H1 (cell line): Measurements from ENCODE around the gene MMP28. TPM values are rescaled to one million over a fixed set of nuclear protein-coding genes. Genes with fewer than 3 reads are reported as not detected.

Experiments
- ZNF274 ChIP-seq: IDR thresholded peaks from 2 replicates; pipeline ENCODE4 v1.7.0; 2012; ENCODE audit warnings: low read length, borderline replicate concordance; ENCODE audit errors: extremely low read depth
- polyA plus RNA-seq, 7 experiments: library from polyadenylated mRNA; depleted of rRNA in 3 of 7; stranded (reverse) in 5 of 7; unstranded in 2 of 7; fragments of >200 nt in 5 of 7; fragments of 200-250 nt in 2 of 7; gene quantifications; 1 replicate in 5 of 7; 2 replicates in 1 of 7; 4 replicates in 1 of 7; pipeline versions ENCODE4 v1.2.1 to v1.2.3, GENCODE V29; 2011 to 2013; ENCODE audit warnings: missing spikeins in 2 of 7, mixed read lengths in 2 of 7
- total RNA-seq: library from RNA; stranded (reverse); fragmentation: NEBNext Ultra II Directional; extraction: Animal tissue kit (Norgen Biotek cat#: 25700); gene quantifications from 2 replicates; pipeline ENCODE4 v1.2.1, GENCODE V29; 2021
- TF ChIP-seq, protein P1 (sequence below): fragments of 300-600 bp; sonication (generic); IDR thresholded peaks from 2 replicates; pipeline ENCODE4 v1.7.1; 2012; ENCODE audit warnings: low read length, moderate library complexity, mild to moderate bottlenecking, inconsistent platforms; ENCODE audit not compliant: insufficient replicate concordance

The MMP28 gene
- total and polyA plus RNA-seq, 2 of the 8 experiments (the other 6 are each of a cell fraction or from before 2014, with no cell fraction given): not detected

DNA sequence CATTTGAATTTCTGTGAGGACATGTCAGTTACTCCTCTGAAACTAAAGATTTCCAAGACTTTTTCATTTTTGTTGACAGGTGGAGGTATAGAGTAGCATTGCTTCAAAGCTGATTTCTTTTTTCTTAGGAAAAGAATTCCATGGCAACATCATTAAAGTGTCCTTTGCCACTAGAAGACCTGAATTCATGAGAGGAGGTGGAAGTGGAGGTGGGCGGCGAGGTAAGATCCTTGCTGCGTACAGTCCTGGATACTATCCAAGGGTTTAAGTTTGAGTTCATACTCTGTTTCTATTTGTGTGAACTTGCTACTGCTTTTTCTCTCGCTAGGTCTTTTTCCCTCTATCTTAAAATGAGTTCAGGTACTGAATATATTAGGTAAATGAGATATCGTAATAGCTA lies 46.8 kb upstream of the MMP28 start (continued):
- TF ChIP-seq, protein P1, sequence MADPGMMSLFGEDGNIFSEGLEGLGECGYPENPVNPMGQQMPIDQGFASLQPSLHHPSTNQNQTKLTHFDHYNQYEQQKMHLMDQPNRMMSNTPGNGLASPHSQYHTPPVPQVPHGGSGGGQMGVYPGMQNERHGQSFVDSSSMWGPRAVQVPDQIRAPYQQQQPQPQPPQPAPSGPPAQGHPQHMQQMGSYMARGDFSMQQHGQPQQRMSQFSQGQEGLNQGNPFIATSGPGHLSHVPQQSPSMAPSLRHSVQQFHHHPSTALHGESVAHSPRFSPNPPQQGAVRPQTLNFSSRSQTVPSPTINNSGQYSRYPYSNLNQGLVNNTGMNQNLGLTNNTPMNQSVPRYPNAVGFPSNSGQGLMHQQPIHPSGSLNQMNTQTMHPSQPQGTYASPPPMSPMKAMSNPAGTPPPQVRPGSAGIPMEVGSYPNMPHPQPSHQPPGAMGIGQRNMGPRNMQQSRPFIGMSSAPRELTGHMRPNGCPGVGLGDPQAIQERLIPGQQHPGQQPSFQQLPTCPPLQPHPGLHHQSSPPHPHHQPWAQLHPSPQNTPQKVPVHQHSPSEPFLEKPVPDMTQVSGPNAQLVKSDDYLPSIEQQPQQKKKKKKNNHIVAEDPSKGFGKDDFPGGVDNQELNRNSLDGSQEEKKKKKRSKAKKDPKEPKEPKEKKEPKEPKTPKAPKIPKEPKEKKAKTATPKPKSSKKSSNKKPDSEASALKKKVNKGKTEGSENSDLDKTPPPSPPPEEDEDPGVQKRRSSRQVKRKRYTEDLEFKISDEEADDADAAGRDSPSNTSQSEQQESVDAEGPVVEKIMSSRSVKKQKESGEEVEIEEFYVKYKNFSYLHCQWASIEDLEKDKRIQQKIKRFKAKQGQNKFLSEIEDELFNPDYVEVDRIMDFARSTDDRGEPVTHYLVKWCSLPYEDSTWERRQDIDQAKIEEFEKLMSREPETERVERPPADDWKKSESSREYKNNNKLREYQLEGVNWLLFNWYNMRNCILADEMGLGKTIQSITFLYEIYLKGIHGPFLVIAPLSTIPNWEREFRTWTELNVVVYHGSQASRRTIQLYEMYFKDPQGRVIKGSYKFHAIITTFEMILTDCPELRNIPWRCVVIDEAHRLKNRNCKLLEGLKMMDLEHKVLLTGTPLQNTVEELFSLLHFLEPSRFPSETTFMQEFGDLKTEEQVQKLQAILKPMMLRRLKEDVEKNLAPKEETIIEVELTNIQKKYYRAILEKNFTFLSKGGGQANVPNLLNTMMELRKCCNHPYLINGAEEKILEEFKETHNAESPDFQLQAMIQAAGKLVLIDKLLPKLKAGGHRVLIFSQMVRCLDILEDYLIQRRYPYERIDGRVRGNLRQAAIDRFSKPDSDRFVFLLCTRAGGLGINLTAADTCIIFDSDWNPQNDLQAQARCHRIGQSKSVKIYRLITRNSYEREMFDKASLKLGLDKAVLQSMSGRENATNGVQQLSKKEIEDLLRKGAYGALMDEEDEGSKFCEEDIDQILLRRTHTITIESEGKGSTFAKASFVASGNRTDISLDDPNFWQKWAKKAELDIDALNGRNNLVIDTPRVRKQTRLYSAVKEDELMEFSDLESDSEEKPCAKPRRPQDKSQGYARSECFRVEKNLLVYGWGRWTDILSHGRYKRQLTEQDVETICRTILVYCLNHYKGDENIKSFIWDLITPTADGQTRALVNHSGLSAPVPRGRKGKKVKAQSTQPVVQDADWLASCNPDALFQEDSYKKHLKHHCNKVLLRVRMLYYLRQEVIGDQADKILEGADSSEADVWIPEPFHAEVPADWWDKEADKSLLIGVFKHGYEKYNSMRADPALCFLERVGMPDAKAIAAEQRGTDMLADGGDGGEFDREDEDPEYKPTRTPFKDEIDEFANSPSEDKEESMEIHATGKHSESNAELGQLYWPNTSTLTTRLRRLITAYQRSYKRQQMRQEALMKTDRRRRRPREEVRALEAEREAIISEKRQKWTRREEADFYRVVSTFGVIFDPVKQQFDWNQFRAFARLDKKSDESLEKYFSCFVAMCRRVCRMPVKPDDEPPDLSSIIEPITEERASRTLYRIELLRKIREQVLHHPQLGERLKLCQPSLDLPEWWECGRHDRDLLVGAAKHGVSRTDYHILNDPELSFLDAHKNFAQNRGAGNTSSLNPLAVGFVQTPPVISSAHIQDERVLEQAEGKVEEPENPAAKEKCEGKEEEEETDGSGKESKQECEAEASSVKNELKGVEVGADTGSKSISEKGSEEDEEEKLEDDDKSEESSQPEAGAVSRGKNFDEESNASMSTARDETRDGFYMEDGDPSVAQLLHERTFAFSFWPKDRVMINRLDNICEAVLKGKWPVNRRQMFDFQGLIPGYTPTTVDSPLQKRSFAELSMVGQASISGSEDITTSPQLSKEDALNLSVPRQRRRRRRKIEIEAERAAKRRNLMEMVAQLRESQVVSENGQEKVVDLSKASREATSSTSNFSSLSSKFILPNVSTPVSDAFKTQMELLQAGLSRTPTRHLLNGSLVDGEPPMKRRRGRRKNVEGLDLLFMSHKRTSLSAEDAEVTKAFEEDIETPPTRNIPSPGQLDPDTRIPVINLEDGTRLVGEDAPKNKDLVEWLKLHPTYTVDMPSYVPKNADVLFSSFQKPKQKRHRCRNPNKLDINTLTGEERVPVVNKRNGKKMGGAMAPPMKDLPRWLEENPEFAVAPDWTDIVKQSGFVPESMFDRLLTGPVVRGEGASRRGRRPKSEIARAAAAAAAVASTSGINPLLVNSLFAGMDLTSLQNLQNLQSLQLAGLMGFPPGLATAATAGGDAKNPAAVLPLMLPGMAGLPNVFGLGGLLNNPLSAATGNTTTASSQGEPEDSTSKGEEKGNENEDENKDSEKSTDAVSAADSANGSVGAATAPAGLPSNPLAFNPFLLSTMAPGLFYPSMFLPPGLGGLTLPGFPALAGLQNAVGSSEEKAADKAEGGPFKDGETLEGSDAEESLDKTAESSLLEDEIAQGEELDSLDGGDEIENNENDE: no peak
- no peak for TF ChIP-seq ZNF274
